NCI-H1417 (cell line): ENCODE data around the gene VPREB3.

ENCODE experiments used
- DNase-seq, 3 experiments: peaks; one replicate each; lab custom pipeline; 2025; lab: John Stamatoyannopoulos, UW

The VPREB3 gene, protein sequence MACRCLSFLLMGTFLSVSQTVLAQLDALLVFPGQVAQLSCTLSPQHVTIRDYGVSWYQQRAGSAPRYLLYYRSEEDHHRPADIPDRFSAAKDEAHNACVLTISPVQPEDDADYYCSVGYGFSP

DNA sequence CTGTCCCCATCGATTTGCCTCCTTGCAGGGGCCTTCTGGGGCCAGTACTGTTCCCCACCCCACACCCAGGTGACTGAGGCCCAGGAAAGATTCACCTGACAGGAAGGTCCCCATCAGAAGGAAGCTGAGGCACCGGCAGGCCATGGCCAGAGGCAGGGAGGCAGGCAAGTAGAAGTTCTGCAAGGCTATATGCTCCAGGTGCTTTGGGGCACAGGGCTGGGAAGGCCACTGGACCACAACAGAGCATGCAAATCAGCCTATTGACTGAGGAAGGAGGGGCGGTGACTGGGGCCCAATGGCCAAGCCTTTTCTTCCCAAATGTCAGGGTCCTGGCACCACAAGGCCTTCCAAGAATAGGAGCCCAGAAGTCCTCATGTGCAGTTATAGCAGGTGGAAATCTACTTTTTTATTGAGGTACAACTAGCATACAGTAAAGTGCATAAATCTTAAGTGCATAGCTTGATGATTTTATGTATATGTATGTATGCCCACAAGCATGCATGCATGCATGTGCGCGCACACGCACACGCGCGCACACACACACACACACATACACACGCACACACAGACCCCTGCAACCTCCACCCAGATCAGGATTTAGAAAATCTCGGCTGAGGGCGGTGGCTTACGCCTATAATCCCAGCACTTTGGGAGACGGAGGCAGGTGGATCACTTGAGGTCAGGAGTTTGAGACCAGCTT is at the start of gene VPREB3:
TSS of gene VPREB3 (minus strand) at position 206 of the 700 bp plus-strand sequence. CDS start at position 144, 62 bp downstream.
- no peak for DNase-seq

DNA sequence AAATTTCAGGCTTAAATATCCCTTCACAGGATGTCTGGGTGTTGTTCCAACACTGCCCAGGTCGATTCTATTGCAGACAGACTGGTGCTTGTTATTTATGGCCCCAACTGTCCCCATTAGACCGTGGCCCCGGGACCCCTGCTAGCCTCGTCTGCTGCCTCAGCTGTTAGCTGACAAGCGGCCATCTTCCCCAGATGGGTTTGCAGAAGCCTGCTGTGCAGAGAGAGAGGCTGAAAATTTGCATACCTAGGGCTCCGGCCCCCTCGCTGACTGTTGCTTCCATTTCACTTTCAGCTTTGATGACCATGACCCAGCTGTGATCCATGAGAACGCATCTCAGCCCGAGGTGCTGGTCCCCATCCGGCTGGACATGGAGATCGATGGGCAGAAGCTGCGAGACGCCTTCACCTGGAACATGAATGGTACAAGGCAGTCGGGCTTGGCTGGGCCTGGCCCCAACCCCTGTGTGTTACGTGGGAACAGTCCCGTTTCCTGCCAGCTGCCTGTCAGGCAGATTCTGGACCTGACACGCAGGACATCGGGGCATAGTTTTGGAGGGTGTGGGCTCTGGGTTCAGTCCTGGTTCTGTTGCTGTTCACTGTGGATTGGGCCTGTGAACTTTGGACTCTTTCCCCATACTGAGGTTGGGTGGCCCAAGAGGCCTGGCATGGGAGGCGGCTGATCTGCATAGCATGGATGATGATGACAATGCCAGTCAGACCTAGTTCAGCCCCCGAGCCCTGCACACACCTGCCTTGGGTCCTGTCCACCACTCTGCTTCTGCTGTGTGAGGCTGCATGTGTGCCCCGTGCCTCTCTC is 49.0 kb upstream of the VPREB3 start:
- no peak for DNase-seq

DNA sequence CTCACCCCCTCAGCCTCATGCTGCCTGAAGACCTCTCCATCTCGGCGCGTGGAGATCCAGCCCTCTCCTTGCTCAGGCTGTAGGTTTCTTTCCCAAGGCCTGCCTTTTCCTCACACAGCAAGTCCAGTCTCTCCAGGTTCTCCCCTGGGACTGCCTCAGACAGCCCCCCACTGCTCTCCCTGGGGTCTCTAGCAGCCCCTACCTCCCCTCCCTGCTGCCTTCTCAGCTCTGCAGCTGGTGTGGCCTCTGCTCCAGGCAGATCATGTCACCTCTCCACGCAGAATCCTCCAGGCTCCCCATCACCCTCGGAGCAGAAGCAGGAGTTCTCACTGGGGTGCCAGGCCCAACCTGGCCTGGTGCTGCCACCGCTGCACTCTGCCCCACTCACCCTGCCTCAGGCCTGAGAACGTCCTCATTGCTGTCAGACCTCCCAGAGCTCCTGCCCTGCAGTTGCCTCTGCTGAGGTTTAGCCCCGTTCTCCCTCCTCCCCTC is 47.7 kb upstream of the VPREB3 start:
- no peak for DNase-seq

DNA sequence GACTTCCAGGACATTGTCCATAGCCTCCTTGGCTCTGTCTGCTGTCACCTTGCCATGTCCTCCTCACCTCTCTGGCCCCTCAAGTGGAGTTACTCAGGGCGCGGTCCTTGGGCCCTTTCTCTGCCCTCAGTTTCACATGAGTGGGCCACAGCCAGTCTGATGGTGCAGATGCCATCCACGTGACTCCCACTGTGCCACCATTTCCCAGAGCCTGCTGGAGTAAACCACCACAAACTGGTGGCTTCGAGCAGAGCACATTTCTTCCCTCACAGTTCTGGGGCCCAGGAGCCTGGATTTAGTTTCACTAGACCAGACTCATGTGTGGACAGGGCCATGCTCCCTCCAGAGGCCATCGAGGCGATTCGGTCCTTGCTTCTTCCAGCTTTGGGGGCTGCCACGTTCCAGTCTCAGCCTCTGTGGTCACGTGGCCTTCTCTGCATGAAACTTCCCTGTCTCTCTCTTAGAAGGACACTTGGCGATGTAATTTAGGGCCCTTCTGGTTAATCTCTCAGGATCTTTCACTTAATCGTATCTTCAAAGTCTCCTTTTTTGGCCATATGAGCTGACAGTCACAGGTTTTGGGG is 47.1 kb upstream of the VPREB3 start:
- no peak for DNase-seq

DNA sequence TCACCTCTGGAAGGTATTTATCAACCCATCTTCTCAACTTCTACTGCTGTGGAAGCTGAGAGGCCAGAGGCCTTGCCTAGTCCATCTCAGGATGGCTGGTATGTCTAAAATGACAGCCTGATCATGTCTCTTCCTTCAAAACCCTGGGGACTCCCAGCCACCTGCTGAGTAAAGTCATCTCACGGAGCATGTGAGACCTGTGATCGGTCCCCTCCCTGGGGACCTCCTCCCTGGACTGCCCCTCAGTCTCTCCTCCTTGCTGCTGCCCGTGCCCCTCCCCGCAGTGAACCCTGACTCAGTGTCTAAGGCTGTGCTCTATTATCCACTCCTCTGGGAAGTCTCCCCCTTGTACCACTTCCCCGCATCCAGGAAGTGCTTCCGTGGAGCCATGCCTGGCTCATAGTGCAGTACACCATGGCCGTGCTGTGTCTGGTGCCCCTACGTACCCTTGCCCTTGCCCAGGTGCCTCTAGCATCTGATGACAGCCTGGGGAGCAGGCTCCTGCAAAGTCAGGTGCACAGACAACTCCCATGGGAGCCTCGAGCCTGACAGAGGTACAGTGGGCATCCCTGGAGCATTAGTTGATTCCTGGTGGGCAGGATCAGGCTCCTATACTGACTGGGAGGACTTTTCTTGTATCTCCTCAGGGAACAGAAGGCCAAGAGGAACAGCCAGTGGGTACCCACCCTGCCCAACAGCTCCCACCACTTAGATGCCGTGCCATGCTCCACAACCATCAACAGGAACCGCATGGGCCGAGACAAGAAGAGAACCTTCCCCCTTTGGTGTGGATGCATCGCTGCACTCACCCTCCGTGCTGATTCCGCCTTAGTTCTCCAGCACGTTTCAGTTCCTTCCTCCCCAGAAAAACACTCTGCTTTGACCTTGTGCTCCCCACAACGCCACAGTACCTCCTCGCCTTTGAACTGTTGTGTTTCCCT is 46.3 kb upstream of the VPREB3 start:
- DNase-seq = no peak

DNA sequence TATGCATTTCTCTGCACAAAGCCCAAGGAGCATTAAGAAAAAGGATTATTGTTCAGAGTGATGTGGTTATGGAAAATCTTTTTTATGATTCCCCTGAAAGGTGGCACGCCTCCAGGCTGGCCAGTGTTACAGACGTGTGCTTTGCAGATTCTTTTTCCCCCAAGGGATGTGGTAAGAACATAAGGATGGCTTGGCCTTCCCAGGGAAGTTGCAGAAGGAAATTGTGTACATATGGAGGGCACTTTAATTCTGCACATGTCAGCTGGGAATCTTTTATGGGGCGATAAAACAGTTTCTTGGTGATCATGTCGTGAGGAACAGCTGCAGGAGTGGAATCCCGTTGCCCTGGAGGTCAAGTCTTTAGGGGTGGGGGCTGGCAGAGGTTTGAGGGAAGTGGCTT is 42.2 kb upstream of the VPREB3 start:
- DNase-seq = no peak

DNA sequence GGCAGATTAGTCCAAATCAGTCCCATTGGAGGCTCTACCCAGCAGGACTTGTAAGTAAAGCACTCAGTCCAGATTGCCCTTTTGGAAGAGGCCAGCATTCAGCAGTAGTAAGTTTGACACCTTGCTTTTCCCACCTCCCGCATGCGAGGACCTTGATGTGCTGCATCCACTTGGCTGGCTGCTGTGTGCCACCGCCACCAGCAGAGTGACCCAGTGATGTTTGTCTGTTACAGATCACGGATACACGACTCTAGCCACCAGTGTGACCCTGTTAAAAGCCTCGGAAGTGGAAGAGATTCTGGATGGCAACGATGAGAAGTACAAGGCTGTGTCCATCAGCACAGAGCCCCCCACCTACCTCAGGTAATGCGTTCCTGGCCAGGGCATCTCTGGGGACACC is 39.1 kb upstream of the VPREB3 start:
- DNase-seq = no peak

DNA sequence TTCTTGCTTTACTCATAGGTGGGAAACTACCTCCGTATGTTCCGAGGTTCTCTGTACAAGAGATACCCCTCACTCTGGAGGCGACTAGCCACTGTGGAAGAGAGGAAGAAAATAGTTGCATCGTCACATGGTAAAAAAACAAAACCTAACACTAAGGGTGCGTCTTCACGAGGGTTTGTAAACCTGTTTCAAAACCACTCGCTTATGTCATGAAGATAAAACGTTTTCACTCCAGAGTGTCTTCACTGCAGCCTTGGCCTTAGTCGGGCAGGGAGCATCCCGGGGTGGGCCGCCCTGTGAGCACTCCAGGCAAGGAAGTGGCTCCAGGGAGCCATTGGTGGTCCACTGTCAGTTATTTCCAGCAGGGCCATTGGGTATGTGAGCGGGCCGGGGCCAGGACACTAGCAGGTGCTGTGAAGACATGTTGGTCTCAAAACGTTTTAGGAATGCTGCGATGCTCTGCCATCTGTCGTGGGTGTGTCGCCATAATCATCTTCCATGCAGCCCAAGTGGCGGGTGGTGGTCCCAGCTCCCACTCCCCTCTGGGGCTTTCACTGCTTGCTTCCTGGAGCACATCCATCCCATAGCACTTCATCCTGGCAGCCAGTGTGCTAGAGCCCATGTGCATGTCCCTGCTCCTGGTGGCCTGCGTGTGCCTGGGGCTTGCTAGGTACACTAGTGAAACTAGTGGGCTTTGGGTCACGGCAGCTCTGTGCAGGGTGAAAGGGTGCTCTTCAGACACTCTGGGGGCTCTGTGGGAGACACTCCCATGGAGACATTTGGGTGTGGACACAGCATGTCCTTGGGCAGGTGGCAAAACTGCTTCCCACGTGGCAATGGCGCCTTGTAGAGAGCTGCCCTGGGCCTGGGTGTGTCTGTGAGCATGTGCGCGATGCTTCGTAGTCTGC is 37.8 kb upstream of the VPREB3 start:
- DNase-seq = no peak

DNA sequence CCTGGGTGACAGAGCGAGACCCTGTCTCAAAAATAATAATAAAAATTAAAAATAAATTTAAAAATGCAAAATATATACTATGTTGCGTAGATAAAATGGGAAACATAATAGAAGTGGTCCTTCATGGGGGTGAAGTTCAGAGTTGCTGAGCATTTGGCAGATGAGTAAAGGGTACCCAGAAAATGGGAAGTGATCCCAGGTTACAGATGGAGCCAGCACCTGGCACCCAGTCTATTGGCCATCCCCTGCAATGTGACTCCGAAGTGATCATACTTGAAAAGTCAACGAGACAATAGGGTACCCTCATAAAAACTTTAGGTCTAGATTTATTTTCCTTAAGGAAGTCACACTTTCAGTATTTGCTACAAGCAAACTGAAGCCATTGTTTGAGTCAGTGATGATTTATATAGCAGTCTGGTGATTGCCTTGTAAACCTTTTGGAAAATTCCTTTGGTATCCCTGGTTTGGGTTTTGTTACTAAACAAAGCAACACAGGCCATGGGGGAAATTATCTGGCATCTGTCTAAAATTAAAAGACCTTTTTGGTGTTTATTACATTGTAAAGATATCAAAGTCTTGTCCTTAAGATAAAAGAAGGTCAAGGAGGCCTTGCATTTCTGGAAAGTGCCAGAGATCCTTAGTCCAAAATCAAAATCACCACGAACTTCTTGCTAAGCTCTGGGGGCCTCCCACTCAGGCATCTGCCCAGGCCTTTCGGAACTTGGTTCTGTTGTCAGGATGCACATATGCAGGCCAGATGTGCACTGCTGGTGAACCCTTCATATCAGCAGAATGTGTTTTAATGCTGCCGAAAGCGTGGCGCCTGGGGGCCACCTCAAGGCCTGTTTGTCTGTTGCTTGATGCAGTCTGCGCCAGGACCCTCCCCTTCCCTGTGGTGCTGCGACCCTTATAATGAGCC is 36.9 kb upstream of the VPREB3 start:
- no peak for DNase-seq

DNA sequence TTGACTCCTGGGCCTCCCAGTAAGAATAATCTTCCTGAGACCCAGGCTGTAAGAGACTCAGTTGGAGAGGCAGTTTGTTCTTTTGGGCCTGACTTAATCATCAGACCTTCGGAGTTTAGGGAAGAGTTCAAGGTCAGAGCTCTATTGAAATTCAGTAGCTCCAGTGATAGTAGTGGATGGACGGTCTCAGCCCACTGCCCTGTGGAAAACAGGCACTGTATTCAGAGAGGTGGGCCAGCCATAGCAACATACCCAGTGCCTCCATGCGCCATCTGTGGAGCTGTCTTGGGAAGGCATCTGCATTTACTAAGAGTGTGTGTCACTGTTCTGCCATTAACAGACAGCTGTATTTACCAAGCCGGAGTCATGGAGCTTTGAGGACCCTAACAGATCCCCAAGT is 35.4 kb upstream of the VPREB3 start:
- DNase-seq = peak in 2 of 3 experiments; percentile 1 to 32

DNA sequence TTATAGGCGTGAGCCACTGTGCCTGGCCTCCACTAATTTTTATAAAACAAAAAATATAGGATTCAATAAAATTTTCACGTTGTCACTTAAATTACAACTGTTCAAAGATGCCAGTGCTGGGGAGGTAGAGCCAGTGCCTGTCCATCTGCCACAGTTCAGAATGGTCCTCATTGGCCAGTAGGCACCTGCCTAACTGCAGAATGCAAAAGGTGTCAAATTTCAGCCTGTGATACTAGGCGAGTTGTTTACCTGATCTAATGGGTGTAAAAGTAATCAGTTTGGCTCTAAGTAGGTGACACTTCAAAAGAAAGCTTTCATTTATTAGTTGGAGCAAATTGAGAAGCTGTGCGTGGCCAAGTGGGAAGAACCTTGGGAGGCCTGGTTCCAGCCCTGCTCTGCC is 34.9 kb upstream of the VPREB3 start:
- DNase-seq = peak in 2 of 3 experiments; percentile 0 to 56

DNA sequence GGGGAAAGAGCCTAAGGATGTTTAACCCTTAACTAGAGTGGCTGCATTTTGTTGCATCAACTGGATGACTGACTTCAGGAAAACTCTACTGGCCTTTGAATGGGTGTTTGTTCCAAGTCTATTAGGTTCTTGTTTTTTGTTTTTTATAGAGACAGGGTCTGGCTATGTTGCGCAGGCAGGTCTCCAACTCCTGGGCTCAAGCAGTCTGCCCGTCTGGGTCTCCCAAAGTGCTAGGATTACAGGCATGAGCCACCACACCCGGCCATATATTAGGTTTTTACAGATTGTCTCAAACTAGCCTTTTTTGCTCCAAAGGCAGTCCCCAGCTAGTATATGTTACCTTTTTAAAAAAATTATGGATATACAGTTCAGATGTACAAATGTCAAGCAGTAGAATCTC is 33.7 kb upstream of the VPREB3 start:
- DNase-seq = no peak

DNA sequence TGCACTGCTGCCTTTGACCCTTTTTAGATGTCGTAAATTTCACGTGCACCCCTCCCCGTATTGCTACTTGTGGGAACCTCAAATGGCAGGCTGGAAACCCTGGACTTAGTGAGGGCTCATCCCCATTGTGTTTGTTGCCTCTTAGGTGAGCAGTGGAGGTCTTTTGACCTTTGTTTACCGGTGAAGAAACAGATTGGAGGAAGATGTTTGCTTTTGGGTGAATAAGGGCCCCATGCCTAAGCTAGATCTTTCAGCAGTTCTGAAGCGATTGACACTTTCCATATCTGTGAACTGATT is 33.3 kb upstream of the VPREB3 start:
- DNase-seq = no peak

DNA sequence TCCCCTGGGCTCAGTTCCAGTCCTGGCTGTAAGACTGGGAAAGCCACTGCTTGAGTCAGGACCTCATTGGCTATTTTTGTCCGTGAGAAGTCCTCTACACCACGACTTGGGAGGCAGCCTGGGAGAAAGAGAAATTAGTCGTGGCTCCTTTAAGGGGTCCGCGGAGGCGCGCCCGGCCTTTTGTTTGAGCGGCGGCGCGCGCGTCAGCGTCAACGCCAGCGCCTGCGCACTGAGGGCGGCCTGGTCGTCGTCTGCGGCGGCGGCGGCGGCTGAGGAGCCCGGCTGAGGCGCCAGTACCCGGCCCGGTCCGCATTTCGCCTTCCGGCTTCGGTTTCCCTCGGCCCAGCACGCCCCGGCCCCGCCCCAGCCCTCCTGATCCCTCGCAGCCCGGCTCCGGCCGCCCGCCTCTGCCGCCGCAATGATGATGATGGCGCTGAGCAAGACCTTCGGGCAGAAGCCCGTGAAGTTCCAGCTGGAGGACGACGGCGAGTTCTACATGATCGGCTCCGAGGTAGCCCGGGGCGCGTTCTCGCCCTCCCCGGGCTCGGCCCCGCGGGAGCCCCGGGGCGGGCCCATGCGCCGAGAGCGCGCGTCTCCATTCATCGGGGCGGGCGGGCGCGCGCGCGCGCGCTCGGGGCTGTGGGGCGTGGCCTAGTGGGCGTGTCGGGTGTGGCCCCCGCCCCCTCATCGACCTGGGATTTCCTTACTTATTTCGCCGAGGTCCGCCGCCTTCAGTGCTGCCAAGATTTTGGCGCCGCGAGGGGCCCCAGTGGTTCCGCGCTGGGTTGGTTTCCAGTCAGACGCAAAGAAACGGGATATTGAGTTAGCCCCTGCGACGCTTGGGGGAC is 32.8 kb upstream of the VPREB3 start, which contains the start of gene SMARCB1:
TSS of gene SMARCB1 (plus strand) at position 215 of the 848 bp plus-strand sequence. CDS start at position 419, 204 bp downstream.
- DNase-seq = peak; percentile 77 to 89 (median 86)

DNA sequence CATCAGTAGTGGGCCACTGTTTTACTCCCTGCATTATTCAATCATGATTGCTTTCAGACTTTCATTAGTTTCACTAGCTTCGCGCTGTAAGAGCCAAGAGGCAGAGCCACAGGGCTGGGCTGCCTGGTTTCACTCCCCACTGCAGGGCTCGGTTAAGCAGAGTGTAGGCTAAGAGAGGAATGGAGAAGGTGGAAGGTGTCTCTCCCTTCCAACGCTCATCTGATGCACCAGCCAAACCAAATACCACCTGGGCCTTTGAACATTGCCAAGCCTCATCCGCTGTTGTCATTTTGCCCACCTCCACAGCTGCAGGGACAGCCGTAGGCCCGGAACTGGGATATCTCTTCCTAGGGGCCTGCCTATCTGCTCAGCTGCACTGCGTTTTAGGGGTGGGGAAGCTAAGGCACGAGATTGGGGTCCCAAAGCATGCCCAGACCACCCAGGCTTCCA is 32.1 kb upstream of the VPREB3 start:
- no peak for DNase-seq

DNA sequence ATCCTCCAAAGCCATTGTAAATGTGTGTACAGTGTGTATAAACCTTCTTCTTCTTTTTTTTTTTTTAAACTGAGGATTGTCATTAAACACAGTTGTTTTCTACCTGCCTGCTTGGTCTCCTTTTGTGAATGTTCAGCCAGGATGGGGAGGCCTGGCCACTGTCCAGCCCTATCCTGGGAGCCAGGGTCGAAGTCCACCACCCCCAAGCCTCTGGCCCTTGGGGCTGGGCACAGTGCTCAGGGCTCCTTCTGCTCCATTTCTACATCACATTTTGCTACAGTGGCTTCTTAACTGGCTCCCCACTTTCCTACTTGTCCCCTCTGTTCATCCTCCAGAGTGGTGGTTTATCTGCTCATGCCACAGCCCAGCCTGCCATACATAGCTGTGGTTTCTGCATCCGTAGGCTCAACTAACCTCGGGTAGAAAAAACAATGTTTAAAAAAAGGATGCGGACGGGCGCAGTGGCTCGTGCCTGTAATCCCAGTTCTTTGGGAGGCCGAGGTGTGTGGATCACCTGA is 30.0 kb upstream of the VPREB3 start:
- no peak for DNase-seq

DNA sequence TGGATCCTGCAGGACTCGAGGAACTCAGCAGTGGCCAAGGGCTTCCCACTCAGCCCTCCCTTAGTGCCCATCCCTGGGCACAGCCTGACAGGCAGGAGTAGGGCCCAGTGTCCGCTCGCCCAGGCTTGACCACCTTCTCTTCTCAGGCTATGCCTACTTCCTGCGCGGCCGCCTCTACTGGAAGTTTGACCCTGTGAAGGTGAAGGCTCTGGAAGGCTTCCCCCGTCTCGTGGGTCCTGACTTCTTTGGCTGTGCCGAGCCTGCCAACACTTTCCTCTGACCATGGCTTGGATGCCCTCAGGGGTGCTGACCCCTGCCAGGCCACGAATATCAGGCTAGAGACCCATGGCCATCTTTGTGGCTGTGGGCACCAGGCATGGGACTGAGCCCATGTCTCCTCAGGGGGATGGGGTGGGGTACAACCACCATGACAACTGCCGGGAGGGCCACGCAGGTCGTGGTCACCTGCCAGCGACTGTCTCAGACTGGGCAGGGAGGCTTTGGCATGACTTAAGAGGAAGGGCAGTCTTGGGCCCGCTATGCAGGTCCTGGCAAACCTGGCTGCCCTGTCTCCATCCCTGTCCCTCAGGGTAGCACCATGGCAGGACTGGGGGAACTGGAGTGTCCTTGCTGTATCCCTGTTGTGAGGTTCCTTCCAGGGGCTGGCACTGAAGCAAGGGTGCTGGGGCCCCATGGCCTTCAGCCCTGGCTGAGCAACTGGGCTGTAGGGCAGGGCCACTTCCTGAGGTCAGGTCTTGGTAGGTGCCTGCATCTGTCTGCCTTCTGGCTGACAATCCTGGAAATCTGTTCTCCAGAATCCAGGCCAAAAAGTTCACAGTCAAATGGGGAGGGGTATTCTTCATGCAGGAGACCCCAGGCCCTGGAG is 29.3 kb upstream of the VPREB3 start:
- DNase-seq = no peak
